DND-41 (cell line): Measurements from ENCODE around the gene CANT1.

ENCODE experiments used
- ATAC-seq: fragments of 200-7000 bp; cut with Tn5 transposase; 3 replicates; pipeline ENCODE4 v1.9.1; 2021; ENCODE audit warnings: low read depth; ENCODE audit not compliant: insufficient read depth
- DNase-seq: peaks from one replicate; pipeline ENCODE4 v3.0.0-alpha.2; 2020
- H2AFZ ChIP-seq: 2 replicates; pipeline ENCODE4 v1.6.0; 2012; ENCODE audit warnings: low read depth, low read length
- H3K27ac ChIP-seq: 2 replicates; pipeline ENCODE4 v1.5.1; 2012; ENCODE audit warnings: low read length, inconsistent platforms
- H3K27me3 ChIP-seq: fragments of 200-600 bp; sonication (generic); 2 replicates; pipeline ENCODE4 v1.6.0; 2012; ENCODE audit warnings: low read length, mild to moderate bottlenecking, inconsistent platforms; ENCODE audit not compliant: insufficient read depth, poor library complexity
- H3K36me3 ChIP-seq: 2 replicates; pipeline ENCODE4 v1.5.1; 2012; ENCODE audit warnings: low read length, inconsistent platforms; ENCODE audit not compliant: insufficient read depth
- H3K4me1 ChIP-seq: 2 replicates; pipeline ENCODE4 v1.5.1; 2012; ENCODE audit warnings: mild to moderate bottlenecking, low read length; ENCODE audit not compliant: insufficient read depth
- H3K4me2 ChIP-seq: 2 replicates; pipeline ENCODE4 v1.6.0; 2012; ENCODE audit warnings: mild to moderate bottlenecking, moderate library complexity, low read length, inconsistent platforms; ENCODE audit not compliant: insufficient read depth
- H3K4me3 ChIP-seq, 2 experiments: fragments of 200-600 bp in 1 of 2; shearing (Covaris generic) in 1 of 2; 2 replicates each; pipeline ENCODE4 v1.5.1; 2012 to 2016; ENCODE audit warnings: inconsistent platforms in 2 of 2, low read length in 2 of 2, mild to moderate bottlenecking in 2 of 2, low read depth in 1 of 2, moderate library complexity in 1 of 2
- H3K79me2 ChIP-seq: 2 replicates; pipeline ENCODE4 v1.6.0; 2012; ENCODE audit warnings: low read length, inconsistent platforms; ENCODE audit not compliant: insufficient read depth
- H3K9ac ChIP-seq: 2 replicates; pipeline ENCODE4 v1.6.0; 2012; ENCODE audit warnings: low read depth, mild to moderate bottlenecking, inconsistent platforms, low read length, moderate library complexity
- H3K9me3 ChIP-seq: 2 replicates; pipeline ENCODE4 v1.5.1; 2012; ENCODE audit warnings: low read length, moderate library complexity, mild to moderate bottlenecking, inconsistent platforms; ENCODE audit not compliant: insufficient read depth, severe bottlenecking
- H4K20me1 ChIP-seq: 2 replicates; pipeline ENCODE4 v1.6.0; 2012; ENCODE audit warnings: low read length; ENCODE audit not compliant: insufficient read depth
- EZH2 ChIP-seq: IDR thresholded peaks from 3 replicates; pipeline ENCODE4 v1.6.1; 2012; ENCODE audit warnings: borderline replicate concordance, low read depth, mild to moderate bottlenecking, moderate library complexity, low read length, inconsistent platforms; ENCODE audit not compliant: severe bottlenecking
- TF ChIP-seq, protein P1 (sequence below): IDR thresholded peaks from 2 replicates; pipeline ENCODE4 v1.5.1; 2012; ENCODE audit warnings: borderline replicate concordance, low read length, moderate library complexity, mild to moderate bottlenecking; ENCODE audit not compliant: poor library complexity, severe bottlenecking; ENCODE audit errors: extremely low read depth

The CANT1 gene

DNA sequence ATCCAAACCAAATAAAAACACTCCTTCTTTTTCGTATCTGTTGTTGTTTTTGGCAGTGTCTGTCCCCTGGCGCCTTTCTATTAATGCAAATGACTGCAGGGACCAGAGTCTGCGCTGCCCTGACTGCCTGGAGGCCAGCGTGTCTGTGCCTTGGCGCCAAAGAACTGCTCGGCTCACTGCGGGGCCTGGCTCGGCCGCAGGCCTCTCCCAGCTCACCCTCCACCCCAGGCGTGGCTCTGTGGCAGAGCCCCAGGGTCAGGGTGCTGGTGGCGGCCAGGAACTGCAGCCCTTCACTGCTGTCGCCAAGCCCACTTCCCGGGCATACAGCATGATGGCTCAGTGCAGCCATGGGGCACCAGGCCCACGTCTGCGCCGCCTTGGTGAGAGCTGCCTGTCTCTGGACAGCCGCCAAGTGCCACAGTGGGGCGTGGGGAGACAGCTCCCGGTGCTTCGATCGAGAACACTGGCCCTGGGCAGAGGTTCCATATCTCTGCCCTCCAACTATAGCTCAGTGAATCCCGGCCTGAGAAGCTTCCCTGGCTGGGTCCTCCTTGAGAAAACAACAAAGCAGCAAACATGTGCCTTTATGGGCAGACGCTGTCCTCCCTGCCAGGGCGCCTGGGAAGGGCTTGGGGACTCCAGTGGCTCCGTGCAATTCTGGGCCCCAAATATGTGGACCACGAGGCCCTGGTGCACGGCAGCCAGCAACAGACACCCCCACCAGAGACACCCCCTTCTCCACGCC lies 11.1 kb downstream of the CANT1 start:
- Histone ChIP-seq H3K27me3 (no peaks in the 10 kb centered on the region), H2AFZ (no peak overlapping the region), H3K27ac (no peak overlapping the region), H4K20me1 (peaks cover 80% of the 10 kb centered on the region), H3K4me1 (no peaks in the 10 kb centered on the region), H3K36me3 (peaks cover 94% of the 10 kb centered on the region), H3K9me3 (no peaks in the 10 kb centered on the region), H3K9ac (no peak overlapping the region), H3K4me2 (no peak overlapping the region), H3K4me3 (no peak overlapping the region), H3K79me2 (peaks cover 60% of the 10 kb centered on the region)
- no peak for TF ChIP-seq EZH2
- TF ChIP-seq, protein P1, sequence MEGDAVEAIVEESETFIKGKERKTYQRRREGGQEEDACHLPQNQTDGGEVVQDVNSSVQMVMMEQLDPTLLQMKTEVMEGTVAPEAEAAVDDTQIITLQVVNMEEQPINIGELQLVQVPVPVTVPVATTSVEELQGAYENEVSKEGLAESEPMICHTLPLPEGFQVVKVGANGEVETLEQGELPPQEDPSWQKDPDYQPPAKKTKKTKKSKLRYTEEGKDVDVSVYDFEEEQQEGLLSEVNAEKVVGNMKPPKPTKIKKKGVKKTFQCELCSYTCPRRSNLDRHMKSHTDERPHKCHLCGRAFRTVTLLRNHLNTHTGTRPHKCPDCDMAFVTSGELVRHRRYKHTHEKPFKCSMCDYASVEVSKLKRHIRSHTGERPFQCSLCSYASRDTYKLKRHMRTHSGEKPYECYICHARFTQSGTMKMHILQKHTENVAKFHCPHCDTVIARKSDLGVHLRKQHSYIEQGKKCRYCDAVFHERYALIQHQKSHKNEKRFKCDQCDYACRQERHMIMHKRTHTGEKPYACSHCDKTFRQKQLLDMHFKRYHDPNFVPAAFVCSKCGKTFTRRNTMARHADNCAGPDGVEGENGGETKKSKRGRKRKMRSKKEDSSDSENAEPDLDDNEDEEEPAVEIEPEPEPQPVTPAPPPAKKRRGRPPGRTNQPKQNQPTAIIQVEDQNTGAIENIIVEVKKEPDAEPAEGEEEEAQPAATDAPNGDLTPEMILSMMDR, result no peak
- DNase-seq (no peak), ATAC-seq (no peak)

GRCh38 chr17:78997881-78998280 lies 11.7 kb downstream of the CANT1 start:
- no peak for DNase-seq
- no peak for TF ChIP-seq EZH2
- TF ChIP-seq, protein P1, result no peak
- peaks cover 94% of the 10 kb centered on the region for H3K36me3 ChIP-seq

GRCh38 chr17:78997231-78997741 lies 12.3 kb downstream of the CANT1 start:
- Histone ChIP-seq H2AFZ (no peak overlapping the region), H3K79me2 (peaks cover 55% of the 10 kb centered on the region), H3K9me3 (no peaks in the 10 kb centered on the region), H3K4me3 (no peak overlapping the region), H3K27ac (no peak overlapping the region), H3K4me1 (no peaks in the 10 kb centered on the region), H3K36me3 (peaks cover 94% of the 10 kb centered on the region), H3K9ac (no peak overlapping the region), H4K20me1 (peaks cover 80% of the 10 kb centered on the region), H3K27me3 (no peaks in the 10 kb centered on the region), H3K4me2 (no peak overlapping the region)
- ATAC-seq, result no peak
- no peak for TF ChIP-seq EZH2
- TF ChIP-seq, protein P1, result no peak
- no peak for DNase-seq

More at GRCh38 chr17:78997881-78998280, 11.7 kb downstream of the CANT1 start:
- H3K9ac ChIP-seq, result no peak overlapping the region
- no peak overlapping the region for H3K27ac ChIP-seq
- H2AFZ ChIP-seq, result no peak overlapping the region
- peaks cover 58% of the 10 kb centered on the region for H3K79me2 ChIP-seq
- no peak overlapping the region for H3K4me3 ChIP-seq
- H4K20me1 ChIP-seq, result peaks cover 80% of the 10 kb centered on the region
- no peak for ATAC-seq
- no peaks in the 10 kb centered on the region for H3K27me3 ChIP-seq
- no peaks in the 10 kb centered on the region for H3K4me1 ChIP-seq
- H3K4me2 ChIP-seq, result no peak overlapping the region
- H3K9me3 ChIP-seq, result no peaks in the 10 kb centered on the region
